GM19193 (cell line): ENCODE measurements around the gene HDC.

Source experiments
- POLR2A ChIP-seq: IDR thresholded peaks from 4 replicates; pipeline ENCODE4 v1.6.1; 2011; ENCODE audit not compliant: insufficient read depth, insufficient read length; ENCODE audit errors: extremely low read depth

The HDC gene

GRCh38 chr15:50244153-50244552 is 21.4 kb downstream of the HDC start:
- no peak for TF ChIP-seq POLR2A

- no peak for TF ChIP-seq POLR2A
Measured at GRCh38 chr15:50241684-50242450, 23.7 kb downstream of the HDC start.

- TF ChIP-seq POLR2A, result no peak
Measured at GRCh38 chr15:50238255-50238654, 27.3 kb downstream of the HDC start.

- no peak for TF ChIP-seq POLR2A
Measured at GRCh38 chr15:50236433-50236832, 29.1 kb downstream of the HDC start.

GRCh38 chr15:50235794-50236193 is 29.7 kb downstream of the HDC start:
- no peak for TF ChIP-seq POLR2A

GRCh38 chr15:50234764-50235163 is 30.8 kb downstream of the HDC start:
- no peak for TF ChIP-seq POLR2A

GRCh38 chr15:50233192-50233736 is 32.3 kb downstream of the HDC start:
- TF ChIP-seq POLR2A, result no peak

GRCh38 chr15:50232791-50233190 is 32.7 kb downstream of the HDC start:
- TF ChIP-seq POLR2A, result no peak

- no peak for TF ChIP-seq POLR2A
Measured at GRCh38 chr15:50231761-50232160, 33.8 kb downstream of the HDC start.

- TF ChIP-seq POLR2A, result no peak
Measured at GRCh38 chr15:50229336-50229735, 36.2 kb downstream of the HDC start.

GRCh38 chr15:50228866-50229265 is 36.7 kb downstream of the HDC start:
- TF ChIP-seq POLR2A, result no peak

GRCh38 chr15:50227076-50227475 is 38.5 kb downstream of the HDC start:
- TF ChIP-seq POLR2A, result no peak

- TF ChIP-seq POLR2A, result no peak
Measured at GRCh38 chr15:50225938-50226337, 39.6 kb downstream of the HDC start.

- TF ChIP-seq POLR2A, result no peak
Measured at GRCh38 chr15:50225057-50225456, 40.5 kb downstream of the HDC start.

GRCh38 chr15:50224606-50225005 is 40.9 kb downstream of the HDC start:
- TF ChIP-seq POLR2A, result no peak

GRCh38 chr15:50222181-50222580 is 43.3 kb downstream of the HDC start:
- no peak for TF ChIP-seq POLR2A
